IMR-90 (cell line): Measurements from ENCODE around the gene MAG.

Source experiments
- CHD1 ChIP-seq: IDR thresholded peaks from 2 replicates; pipeline ENCODE4 v1.6.1; 2012; ENCODE audit warnings: low read depth, low read length, improper control_type of control experiment
- POLR2A ChIP-seq: IDR thresholded peaks from 2 replicates; pipeline ENCODE4 v1.6.1; 2012; ENCODE audit warnings: mild to moderate bottlenecking, low read depth, low read length
- TF ChIP-seq, protein P1 (sequence below): fragments of 150-350 bp; IDR thresholded peaks from 2 replicates; pipeline ENCODE4 v1.6.1; 2017; ENCODE audit warnings: mild to moderate bottlenecking, antibody characterized with exemption, low read length, low read depth

- TF ChIP-seq POLR2A = no peak
- TF ChIP-seq CHD1 = no peak
- TF ChIP-seq, protein P1, sequence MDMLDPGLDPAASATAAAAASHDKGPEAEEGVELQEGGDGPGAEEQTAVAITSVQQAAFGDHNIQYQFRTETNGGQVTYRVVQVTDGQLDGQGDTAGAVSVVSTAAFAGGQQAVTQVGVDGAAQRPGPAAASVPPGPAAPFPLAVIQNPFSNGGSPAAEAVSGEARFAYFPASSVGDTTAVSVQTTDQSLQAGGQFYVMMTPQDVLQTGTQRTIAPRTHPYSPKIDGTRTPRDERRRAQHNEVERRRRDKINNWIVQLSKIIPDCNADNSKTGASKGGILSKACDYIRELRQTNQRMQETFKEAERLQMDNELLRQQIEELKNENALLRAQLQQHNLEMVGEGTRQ = no peak
Measured at GRCh38 chr19:35346193-35347052, 54.5 kb downstream of the MAG start.
